ENCODE data around the gene AMIGO3.

AMIGO3 gene

DNA sequence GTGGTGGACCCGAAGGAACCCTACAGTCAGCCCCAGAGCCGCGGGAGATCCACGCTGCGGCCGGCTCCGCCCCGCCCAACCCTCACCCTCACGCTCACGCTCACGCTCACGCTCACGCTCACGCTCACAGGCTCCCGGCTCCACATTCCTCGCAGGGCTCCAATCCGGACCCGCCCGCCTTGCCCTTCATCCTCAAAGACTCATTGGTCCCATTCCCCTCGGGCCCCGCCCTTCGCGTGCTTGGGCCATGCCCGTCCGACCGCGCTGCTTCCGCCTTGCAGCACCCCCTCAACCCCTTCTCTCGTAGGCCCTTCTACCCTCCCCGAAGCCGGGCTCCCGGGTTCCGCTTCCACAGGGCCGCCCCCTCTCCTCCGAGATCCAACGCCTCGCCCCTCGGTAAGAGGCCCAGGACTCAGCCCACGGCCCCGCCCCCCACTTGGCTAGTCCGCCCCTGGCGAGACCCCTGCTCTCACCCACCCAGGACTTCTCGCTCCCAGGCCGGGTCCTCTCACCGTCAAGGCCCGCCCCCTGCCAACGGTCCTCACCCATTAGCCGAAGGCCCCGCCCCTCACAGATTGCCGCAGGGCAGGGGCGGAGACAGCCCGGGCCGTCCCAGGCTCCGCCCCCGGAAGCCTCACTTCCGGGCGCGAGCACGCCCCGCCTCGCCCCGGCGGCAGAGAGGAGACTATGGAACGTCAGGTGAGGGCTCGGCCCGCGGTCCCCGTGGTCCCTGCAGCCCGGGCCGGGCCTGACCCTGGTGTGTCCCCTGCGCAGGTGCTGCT lies 45.6 kb downstream of the AMIGO3 start, which contains the start of gene APEH:
APEH (plus strand) TSS at position 637 of the 782 bp plus-strand sequence; CDS start at position 688, 51 bp downstream.
- H3K4me2 ChIP-seq (ENCODE audit: low read depth, low read length, poor library complexity, severe bottlenecking), result peak within 1 kb of the TSS; percentile 94
- H4K20me1 ChIP-seq (ENCODE audit: low read depth, low read length), result no peaks in the 10 kb centered on the region
- no peaks in the 10 kb centered on the region for H3K9me2 ChIP-seq (replicated peaks; ENCODE audit: insufficient read depth, low read length)
- TF ChIP-seq, protein P1, sequence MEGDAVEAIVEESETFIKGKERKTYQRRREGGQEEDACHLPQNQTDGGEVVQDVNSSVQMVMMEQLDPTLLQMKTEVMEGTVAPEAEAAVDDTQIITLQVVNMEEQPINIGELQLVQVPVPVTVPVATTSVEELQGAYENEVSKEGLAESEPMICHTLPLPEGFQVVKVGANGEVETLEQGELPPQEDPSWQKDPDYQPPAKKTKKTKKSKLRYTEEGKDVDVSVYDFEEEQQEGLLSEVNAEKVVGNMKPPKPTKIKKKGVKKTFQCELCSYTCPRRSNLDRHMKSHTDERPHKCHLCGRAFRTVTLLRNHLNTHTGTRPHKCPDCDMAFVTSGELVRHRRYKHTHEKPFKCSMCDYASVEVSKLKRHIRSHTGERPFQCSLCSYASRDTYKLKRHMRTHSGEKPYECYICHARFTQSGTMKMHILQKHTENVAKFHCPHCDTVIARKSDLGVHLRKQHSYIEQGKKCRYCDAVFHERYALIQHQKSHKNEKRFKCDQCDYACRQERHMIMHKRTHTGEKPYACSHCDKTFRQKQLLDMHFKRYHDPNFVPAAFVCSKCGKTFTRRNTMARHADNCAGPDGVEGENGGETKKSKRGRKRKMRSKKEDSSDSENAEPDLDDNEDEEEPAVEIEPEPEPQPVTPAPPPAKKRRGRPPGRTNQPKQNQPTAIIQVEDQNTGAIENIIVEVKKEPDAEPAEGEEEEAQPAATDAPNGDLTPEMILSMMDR (IDR thresholded peaks at IDR 0.05; ENCODE audit: insufficient read depth, low read length, poor library complexity, severe bottlenecking), result no peak
- no peak for TF ChIP-seq EZH2phosphoT487 (conservative IDR thresholded peaks at IDR 0.05; ENCODE audit: low read length)
- no peaks in the 10 kb centered on the region for H3K9me3 ChIP-seq (ENCODE audit: insufficient read depth, low read length)
- peak within 1 kb of the TSS; percentile 98 for H3K9ac ChIP-seq (ENCODE audit: low read length)
- H3K36me3 ChIP-seq (ENCODE audit: low read length), result no peaks in the 10 kb centered on the region
- H2AFZ ChIP-seq (ENCODE audit: low read depth, low read length, severe bottlenecking), result peak within 1 kb of the TSS; percentile 23
- 0 out of 2 replicates have a peak, but pooled peaks cover 5% of the 10 kb centered on the region for H3F3A ChIP-seq (ENCODE audit: insufficient read depth)
- peak within 1 kb of the TSS; percentile 84 for H3K27ac ChIP-seq (ENCODE audit: low read depth, low read length)
- H3K4me3 ChIP-seq (ENCODE audit: insufficient read depth, low read length, poor library complexity, severe bottlenecking), result peak within 1 kb of the TSS; percentile 77
- peaks cover 14% of the 10 kb centered on the region; the same call in 1 of the 2 replicates for H3K79me2 ChIP-seq (ENCODE audit: insufficient read depth, low read length)
- H3K27me3 ChIP-seq (ENCODE audit: low read length), result no peaks in the 10 kb centered on the region

DNA sequence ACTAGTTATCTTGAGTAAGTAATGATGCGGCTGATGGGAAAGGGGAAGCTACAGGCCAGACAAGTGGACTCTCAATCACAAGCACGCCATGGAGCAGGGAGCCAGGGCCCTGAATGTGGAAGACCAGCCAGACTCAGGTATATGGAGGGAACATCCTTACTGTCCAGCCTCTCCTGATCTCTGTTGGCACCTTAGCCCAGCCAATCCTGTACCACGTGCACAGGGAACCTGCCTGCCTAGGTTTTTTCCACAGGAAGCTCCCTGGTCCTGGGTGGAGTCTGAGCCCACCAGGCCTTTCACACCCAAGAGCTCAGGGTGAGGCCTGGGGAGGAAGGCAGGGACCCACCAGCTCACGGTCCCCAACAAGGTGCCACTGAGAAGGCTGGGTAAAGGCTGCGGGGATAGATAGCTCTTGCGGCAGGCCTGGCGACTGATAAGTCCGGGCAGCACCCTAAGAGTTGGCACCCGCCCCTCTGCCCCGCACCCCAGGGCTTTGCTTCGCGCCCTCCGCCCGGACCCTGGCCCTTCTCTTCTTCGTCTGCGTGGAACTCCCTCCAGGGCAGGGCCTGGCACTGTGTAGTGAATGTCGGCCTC lies 46.3 kb downstream of the AMIGO3 start:
- peak overlapping the region; percentile 94 for H3K4me2 ChIP-seq (ENCODE audit: low read depth, low read length, poor library complexity, severe bottlenecking)
- peaks cover 14% of the 10 kb centered on the region; the same call in 1 of the 2 replicates for H3K79me2 ChIP-seq (ENCODE audit: insufficient read depth, low read length)
- H2AFZ ChIP-seq (ENCODE audit: low read depth, low read length, severe bottlenecking), result peak overlapping the region; percentile 23
- H3K36me3 ChIP-seq (ENCODE audit: low read length), result no peaks in the 10 kb centered on the region
- 0 out of 2 replicates have a peak, but pooled peaks cover 5% of the 10 kb centered on the region for H3F3A ChIP-seq (ENCODE audit: insufficient read depth)
- H4K20me1 ChIP-seq (ENCODE audit: low read depth, low read length), result no peaks in the 10 kb centered on the region
- H3K4me3 ChIP-seq (ENCODE audit: insufficient read depth, low read length, poor library complexity, severe bottlenecking), result peak overlapping the region; percentile 77
- H3K9ac ChIP-seq (ENCODE audit: low read length), result peak overlapping the region; percentile 98
- H3K27me3 ChIP-seq (ENCODE audit: low read length), result no peaks in the 10 kb centered on the region
- H3K9me3 ChIP-seq (ENCODE audit: insufficient read depth, low read length), result no peaks in the 10 kb centered on the region
- no peaks in the 10 kb centered on the region for H3K9me2 ChIP-seq (replicated peaks; ENCODE audit: insufficient read depth, low read length)
- no peak for TF ChIP-seq EZH2phosphoT487 (conservative IDR thresholded peaks at IDR 0.05; ENCODE audit: low read length)
- TF ChIP-seq, protein P1 (IDR thresholded peaks at IDR 0.05; ENCODE audit: insufficient read depth, low read length, poor library complexity, severe bottlenecking), result no peak
- peak overlapping the region; percentile 84 for H3K27ac ChIP-seq (ENCODE audit: low read depth, low read length)

DNA sequence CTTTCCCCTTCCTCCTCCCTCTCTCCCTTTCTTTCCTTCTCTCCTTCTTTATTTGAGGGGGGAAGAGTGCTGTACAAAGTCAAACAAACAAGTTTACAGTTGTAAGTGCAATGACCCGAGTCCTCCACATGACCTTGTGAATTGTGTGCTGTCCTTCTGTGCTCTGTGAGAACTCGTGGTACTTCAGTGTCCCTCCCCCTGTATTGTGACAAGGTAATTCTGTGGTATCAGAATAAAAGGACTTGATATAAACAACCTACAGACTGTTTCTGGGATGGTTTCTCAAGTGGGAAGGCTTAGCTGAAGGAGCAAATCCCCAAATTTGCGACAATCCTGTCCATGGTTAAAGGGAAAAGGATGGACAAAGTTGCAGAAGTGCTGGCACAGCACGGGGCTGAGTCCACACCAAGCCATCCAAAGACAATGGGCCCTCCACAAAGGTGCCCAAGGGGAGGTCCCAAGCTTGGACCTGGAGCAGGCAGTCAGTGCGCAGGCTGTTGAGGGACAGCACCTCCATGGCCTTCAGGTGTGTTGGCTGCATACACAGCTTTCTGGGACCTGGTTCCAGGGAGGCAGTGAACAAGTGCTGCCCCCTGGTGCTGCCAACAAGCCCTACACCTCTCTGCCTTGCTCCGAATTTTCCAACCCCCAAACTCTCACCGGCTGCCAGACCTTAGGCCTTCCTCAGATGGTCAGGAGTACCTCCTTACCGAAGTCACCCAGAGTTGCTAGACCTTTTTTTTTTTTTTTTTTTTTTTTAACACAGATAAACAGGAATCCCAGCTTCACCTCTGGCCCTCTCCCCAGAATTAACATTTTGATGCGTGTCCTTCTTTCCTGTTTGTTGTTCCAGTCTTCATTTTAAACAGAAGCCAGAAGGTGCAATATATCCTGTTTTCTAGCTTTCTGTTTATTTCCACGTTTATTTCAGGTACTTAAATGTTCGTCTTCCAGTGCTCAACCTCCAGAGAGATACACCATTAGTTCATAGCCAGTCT lies 47.9 kb downstream of the AMIGO3 start:
- Histone ChIP-seq H3K9ac (ENCODE audit: low read length) (no peak overlapping the region), H3K27me3 (ENCODE audit: low read length) (no peaks in the 10 kb centered on the region), H3K27ac (ENCODE audit: low read depth, low read length) (no peak overlapping the region; the same call in 1 of the 2 replicates), H3K79me2 (ENCODE audit: insufficient read depth, low read length) (peaks cover 14% of the 10 kb centered on the region; the same call in 1 of the 2 replicates), H3K36me3 (ENCODE audit: low read length) (no peaks in the 10 kb centered on the region), H3K4me2 (ENCODE audit: low read depth, low read length, poor library complexity, severe bottlenecking) (peak overlapping the region; percentile 9), H3K4me3 (ENCODE audit: insufficient read depth, low read length, poor library complexity, severe bottlenecking) (no peak overlapping the region), H2AFZ (ENCODE audit: low read depth, low read length, severe bottlenecking) (no peak overlapping the region), H4K20me1 (ENCODE audit: low read depth, low read length) (no peaks in the 10 kb centered on the region), H3F3A (ENCODE audit: insufficient read depth) (0 out of 2 replicates have a peak, but pooled peaks cover 5% of the 10 kb centered on the region), H3K9me3 (ENCODE audit: insufficient read depth, low read length) (no peaks in the 10 kb centered on the region), H3K9me2 (replicated peaks; ENCODE audit: insufficient read depth, low read length) (no peaks in the 10 kb centered on the region)
- TF ChIP-seq EZH2phosphoT487 (conservative IDR thresholded peaks at IDR 0.05; ENCODE audit: low read length), result no peak
- TF ChIP-seq, protein P1 (IDR thresholded peaks at IDR 0.05; ENCODE audit: insufficient read depth, low read length, poor library complexity, severe bottlenecking), result peak; percentile 70

Data from SU-DHL-6 (cell line).